Activated CD4-positive, alpha-beta memory T cell treated with anti-CD3 and anti-CD28 coated beads, Interleukin-2, amount 10 ng/mL, durations not matched to agents 7 days and 5 days (primary cell): ENCODE results near the gene UBLCP1. TPM values are rescaled to one million over a fixed set of nuclear protein-coding genes. Genes with fewer than 3 reads are reported as not detected.
A peak's percentile ranks its signal among the peaks of the same experiment; 100 is the strongest.
"Not testable (repeated sequence)": the region's sequence is repeated elsewhere in the genome, so short reads cannot be mapped to it uniquely, and the experiment has no call there.

ENCODE experiments used
- CTCF ChIA-PET: fragments of 350-600 bp; sonication (Branson Sonifier 250); formaldehyde crosslinking; loops from one replicate; lab custom pipeline; 2021; ENCODE audit warnings: antibody characterized with exemption, inconsistent platforms; lab: Charles Lee
- POLR2A ChIA-PET: fragments of 350-600 bp; sonication (Branson Sonifier 250); formaldehyde crosslinking; loops from one replicate; lab custom pipeline; 2021; ENCODE audit warnings: antibody characterized with exemption; lab: Charles Lee
- DNase-seq: peaks from one replicate; pipeline ENCODE4 v3.0.0-alpha.2; 2020
- H3K27ac Mint-ChIP-seq: one replicate; pipeline ENCODE4 v1.8.0; 2021; ENCODE audit warnings: mild to moderate bottlenecking, mixed read lengths
- H3K27me3 Mint-ChIP-seq: one replicate; pipeline ENCODE4 v1.8.0; 2021; ENCODE audit warnings: mixed read lengths
- H3K36me3 Mint-ChIP-seq: one replicate; pipeline ENCODE4 v1.8.0; 2021; ENCODE audit warnings: low read depth, mixed read lengths
- H3K4me1 Mint-ChIP-seq: one replicate; pipeline ENCODE4 v1.8.0; 2021; ENCODE audit warnings: mixed read lengths
- H3K4me3 Mint-ChIP-seq: one replicate; pipeline ENCODE4 v1.8.0; 2021; ENCODE audit warnings: mild to moderate bottlenecking, mixed read lengths
- H3K9me3 Mint-ChIP-seq: one replicate; pipeline ENCODE4 v1.8.0; 2021; ENCODE audit warnings: mixed read lengths
- total RNA-seq, 2 experiments: library from RNA; stranded (reverse); gene quantifications; one replicate each; pipeline ENCODE4 v1.2.3, GENCODE V29; 2021

UBLCP1 gene
- total RNA-seq, 2 experiments from 2014 or later: 27.8 to 31.0 TPM

DNA sequence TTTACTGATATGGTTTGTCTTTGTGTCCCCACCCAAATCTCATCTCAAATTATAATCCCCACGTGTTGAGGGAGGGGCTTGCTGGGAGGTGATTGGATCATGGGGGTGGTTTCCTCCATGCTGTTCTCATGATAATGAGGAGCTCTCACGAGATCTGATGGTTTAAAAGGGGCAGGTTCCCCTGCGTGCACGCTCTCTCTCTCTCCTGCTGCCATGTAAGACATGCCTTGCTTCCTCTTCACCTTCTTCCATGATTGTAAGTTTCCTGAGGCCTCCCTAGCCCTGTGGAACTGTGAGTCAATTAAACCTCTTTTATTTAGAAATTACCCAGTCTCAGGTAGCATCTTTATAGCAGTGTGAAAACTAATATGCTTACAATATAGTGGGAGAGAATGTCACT is 2.9 kb upstream of the UBLCP1 start:
- H3K27me3 Mint-ChIP-seq, H3K9me3 Mint-ChIP-seq, H3K4me3 Mint-ChIP-seq, H3K27ac Mint-ChIP-seq, POLR2A ChIA-PET, DNase-seq: not testable (repeated sequence)
- CTCF ChIA-PET: interaction anchor here (1.4 kb wide), 1 partner anchor 103 kb away, joined by 3 read pairs; no protein-coding TSS in a partner anchor
- Mint-ChIP-seq H3K4me1 (peaks cover 29% of the 10 kb centered on the region), H3K36me3 (peaks cover 19% of the 10 kb centered on the region)

DNA sequence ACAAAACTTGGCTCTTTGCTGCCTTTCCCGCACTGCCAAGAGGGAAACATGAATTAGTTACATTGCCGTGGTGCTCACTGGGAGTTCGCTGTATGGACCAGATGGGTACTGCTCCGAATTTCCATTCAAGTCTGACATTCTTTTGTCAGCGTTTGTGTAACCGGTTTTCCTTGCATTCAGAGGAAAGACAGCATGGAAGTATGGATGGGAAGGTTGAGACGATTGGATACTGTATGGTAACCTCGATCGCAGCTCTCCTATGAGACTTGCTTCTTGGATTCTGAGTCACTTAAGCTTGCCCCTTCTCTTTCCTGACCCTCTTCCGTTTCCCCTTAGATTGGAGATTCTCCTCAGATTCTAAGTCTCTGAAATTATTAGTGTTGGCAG is 625 bp upstream of the UBLCP1 start:
- H3K9me3 Mint-ChIP-seq: peaks cover 20% of the 10 kb centered on the region
- peaks cover 29% of the 10 kb centered on the region for H3K4me1 Mint-ChIP-seq
- H3K36me3 Mint-ChIP-seq: peaks cover 42% of the 10 kb centered on the region
- CTCF ChIA-PET: interaction anchor here (1.1 to 1.2 kb wide), 3 partner anchors 18 to 105 kb away, joined by 3 to 5 read pairs (median 3); no protein-coding TSS in a partner anchor
- POLR2A ChIA-PET: interaction anchor here (0.5 to 2.0 kb wide), 4 partner anchors 11 to 746 kb away, joined by 3 to 24 read pairs (median 4); partner anchors contain the start of gene TTC1
- H3K4me3 Mint-ChIP-seq: peak overlapping the region; percentile 86
- no peak for DNase-seq
- H3K27ac Mint-ChIP-seq: peak overlapping the region; percentile 95
- H3K27me3 Mint-ChIP-seq: no peaks in the 10 kb centered on the region

GRCh38 chr5:159263569-159263905 is 447 bp downstream of the UBLCP1 start:
- H3K4me1 Mint-ChIP-seq: peaks cover 32% of the 10 kb centered on the region
- H3K36me3 Mint-ChIP-seq: peaks cover 50% of the 10 kb centered on the region
- POLR2A ChIA-PET: interaction anchor here (1.0 to 1.9 kb wide), 5 partner anchors 56 to 107 kb away, joined by 3 to 20 read pairs (median 4); no protein-coding TSS in a partner anchor
- H3K4me3 Mint-ChIP-seq: peak overlapping the region; percentile 86
- H3K9me3 Mint-ChIP-seq: peaks cover 24% of the 10 kb centered on the region
- CTCF ChIA-PET: interaction anchor here (0.8 to 1.9 kb wide), 4 partner anchors 10 to 107 kb away, joined by 3 to 9 read pairs (median 4); no protein-coding TSS in a partner anchor
- H3K27me3 Mint-ChIP-seq: no peaks in the 10 kb centered on the region
- no peak for DNase-seq
- H3K27ac Mint-ChIP-seq: peak overlapping the region; percentile 95

DNA sequence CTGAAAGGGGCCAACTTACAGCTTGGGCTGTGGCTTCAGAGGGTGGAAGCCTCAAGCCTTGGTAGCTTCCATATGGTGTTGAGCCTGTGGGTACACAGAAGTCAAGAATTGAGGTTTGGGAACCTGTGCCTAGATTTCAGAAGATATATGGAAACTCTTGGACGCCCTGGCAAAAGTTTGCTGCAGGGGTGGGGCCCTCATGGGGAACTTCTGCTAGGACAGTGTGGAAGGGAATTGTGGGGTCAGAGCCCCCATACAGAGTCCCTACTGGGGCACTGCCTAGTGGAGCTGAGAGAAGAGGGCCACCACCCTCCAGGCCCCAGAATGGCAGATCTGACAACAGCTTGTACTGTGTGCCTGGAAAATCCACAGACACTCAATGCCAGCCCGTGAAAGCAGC is 3.7 kb downstream of the UBLCP1 start:
- peaks cover 69% of the 10 kb centered on the region for H3K36me3 Mint-ChIP-seq
- H3K27ac Mint-ChIP-seq, CTCF ChIA-PET, DNase-seq, H3K27me3 Mint-ChIP-seq, POLR2A ChIA-PET, H3K4me3 Mint-ChIP-seq: not testable (repeated sequence)
- peaks cover 42% of the 10 kb centered on the region for H3K4me1 Mint-ChIP-seq
- H3K9me3 Mint-ChIP-seq: peaks cover 24% of the 10 kb centered on the region

DNA sequence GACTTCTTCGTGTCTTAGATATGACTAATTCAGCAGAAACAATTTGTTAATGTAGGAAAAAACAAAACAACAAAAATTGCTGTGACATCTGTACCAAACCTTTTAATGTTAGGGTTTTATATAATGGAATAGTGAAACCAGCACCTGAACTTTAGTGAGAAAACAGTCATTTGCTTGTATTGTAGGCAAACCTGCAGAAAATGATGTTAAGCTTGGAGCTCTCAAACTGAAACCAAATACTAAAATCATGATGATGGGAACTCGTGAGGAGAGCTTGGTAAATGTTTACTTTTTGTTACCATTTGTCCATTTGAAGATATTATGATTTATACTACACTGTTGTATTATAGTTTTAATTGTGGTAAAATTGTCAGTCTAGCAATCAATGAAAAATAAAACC is 6.6 kb downstream of the UBLCP1 start:
- Mint-ChIP-seq H3K27me3 (no peaks in the 10 kb centered on the region), H3K4me1 (peaks cover 22% of the 10 kb centered on the region), H3K9me3 (peaks cover 24% of the 10 kb centered on the region), H3K36me3 (peaks cover 66% of the 10 kb centered on the region), H3K4me3 (no peak overlapping the region), H3K27ac (no peak overlapping the region)
- CTCF ChIA-PET: no interaction called here
- POLR2A ChIA-PET: no interaction called here
- DNase-seq: no peak

GRCh38 chr5:159273923-159274322 is 10.8 kb downstream of the UBLCP1 start:
- no peak overlapping the region for H3K27ac Mint-ChIP-seq
- ChIA-PET POLR2A (interaction anchor here (1.1 kb wide), 2 partner anchors 11 to 13 kb away, joined by 3 read pairs; no protein-coding TSS in a partner anchor), CTCF (interaction anchor here (0.7 to 2.0 kb wide), 7 partner anchors 10 to 713 kb away, joined by 3 to 6 read pairs (median 4); no protein-coding TSS in a partner anchor)
- H3K36me3 Mint-ChIP-seq: peaks cover 57% of the 10 kb centered on the region
- H3K4me1 Mint-ChIP-seq: peaks cover 23% of the 10 kb centered on the region
- no peak for DNase-seq
- no peak overlapping the region for H3K4me3 Mint-ChIP-seq
- no peaks in the 10 kb centered on the region for H3K27me3 Mint-ChIP-seq
- H3K9me3 Mint-ChIP-seq: no peaks in the 10 kb centered on the region

DNA sequence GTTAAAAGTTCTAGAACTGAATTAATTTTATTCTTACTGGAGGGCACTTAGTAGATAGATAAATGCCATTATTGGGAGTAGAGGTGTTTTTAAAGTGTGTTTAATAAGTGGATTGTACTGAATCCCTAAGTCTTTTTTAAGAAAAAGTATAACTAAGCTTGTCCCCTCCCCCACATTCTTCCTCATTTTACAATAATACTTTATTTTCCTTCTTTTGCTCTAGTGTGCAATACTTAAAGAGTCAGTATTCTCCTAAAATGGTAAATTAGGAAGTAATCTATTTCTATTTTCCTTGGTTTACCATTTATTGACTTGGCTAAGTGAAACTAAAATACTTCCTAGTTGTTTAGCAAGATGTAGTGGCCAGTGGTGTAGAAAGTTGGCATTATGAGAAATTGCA is 11.6 kb downstream of the UBLCP1 start:
- peaks cover 58% of the 10 kb centered on the region for H3K36me3 Mint-ChIP-seq
- H3K27me3 Mint-ChIP-seq: no peaks in the 10 kb centered on the region
- peaks cover 16% of the 10 kb centered on the region for H3K4me1 Mint-ChIP-seq
- ChIA-PET POLR2A (interaction anchor here (1.1 kb wide), 1 partner anchor 12 kb away, joined by 3 read pairs; no protein-coding TSS in a partner anchor), CTCF (interaction anchor here (1.6 to 2.0 kb wide), 2 partner anchors 11 to 712 kb away, joined by 4 to 5 read pairs; no protein-coding TSS in a partner anchor)
- H3K27ac Mint-ChIP-seq: no peak overlapping the region
- no peak for DNase-seq
- H3K4me3 Mint-ChIP-seq: no peak overlapping the region
- H3K9me3 Mint-ChIP-seq: no peaks in the 10 kb centered on the region

- H3K4me3 Mint-ChIP-seq: no peak overlapping the region
- H3K27ac Mint-ChIP-seq: no peak overlapping the region
- H3K4me1 Mint-ChIP-seq: no peaks in the 10 kb centered on the region
- no peak for DNase-seq
- ChIA-PET POLR2A (interaction anchor here (0.7 to 1.4 kb wide), 3 partner anchors 12 to 723 kb away, joined by 3 to 4 read pairs (median 3); partner anchors contain the start of gene TTC1), CTCF (interaction anchor here (0.6 to 4.5 kb wide), 15 partner anchors 13 to 1058 kb away, joined by 3 to 29 read pairs (median 4); no protein-coding TSS in a partner anchor)
- H3K9me3 Mint-ChIP-seq: no peaks in the 10 kb centered on the region
- no peaks in the 10 kb centered on the region for H3K27me3 Mint-ChIP-seq
- peaks cover 11% of the 10 kb centered on the region for H3K36me3 Mint-ChIP-seq
Observed at GRCh38 chr5:159286420-159287035, 23.4 kb downstream of the UBLCP1 start.

- no peak for DNase-seq
- no peaks in the 10 kb centered on the region for H3K4me1 Mint-ChIP-seq
- H3K27ac Mint-ChIP-seq: no peak overlapping the region
- ChIA-PET POLR2A (no interaction called here), CTCF (interaction anchor here (0.9 kb wide), 1 partner anchor 134 kb away, joined by 3 read pairs; no protein-coding TSS in a partner anchor)
- H3K27me3 Mint-ChIP-seq: no peaks in the 10 kb centered on the region
- no peak overlapping the region for H3K4me3 Mint-ChIP-seq
- H3K9me3 Mint-ChIP-seq: no peaks in the 10 kb centered on the region
- no peaks in the 10 kb centered on the region for H3K36me3 Mint-ChIP-seq
Observed at GRCh38 chr5:159290741-159291140, 27.7 kb downstream of the UBLCP1 start.

- no peaks in the 10 kb centered on the region for H3K4me1 Mint-ChIP-seq
- peaks cover 6% of the 10 kb centered on the region for H3K27me3 Mint-ChIP-seq
- ChIA-PET CTCF (interaction anchor here (0.7 to 0.8 kb wide), 2 partner anchors 23 to 1219 kb away, joined by 3 read pairs; no protein-coding TSS in a partner anchor), POLR2A (no interaction called here)
- H3K9me3 Mint-ChIP-seq: peaks cover 14% of the 10 kb centered on the region
- DNase-seq: no peak
- H3K27ac Mint-ChIP-seq: no peak overlapping the region
- peaks cover 7% of the 10 kb centered on the region for H3K36me3 Mint-ChIP-seq
- H3K4me3 Mint-ChIP-seq: no peak overlapping the region
Observed at GRCh38 chr5:159294921-159295320, 31.8 kb downstream of the UBLCP1 start.

DNA sequence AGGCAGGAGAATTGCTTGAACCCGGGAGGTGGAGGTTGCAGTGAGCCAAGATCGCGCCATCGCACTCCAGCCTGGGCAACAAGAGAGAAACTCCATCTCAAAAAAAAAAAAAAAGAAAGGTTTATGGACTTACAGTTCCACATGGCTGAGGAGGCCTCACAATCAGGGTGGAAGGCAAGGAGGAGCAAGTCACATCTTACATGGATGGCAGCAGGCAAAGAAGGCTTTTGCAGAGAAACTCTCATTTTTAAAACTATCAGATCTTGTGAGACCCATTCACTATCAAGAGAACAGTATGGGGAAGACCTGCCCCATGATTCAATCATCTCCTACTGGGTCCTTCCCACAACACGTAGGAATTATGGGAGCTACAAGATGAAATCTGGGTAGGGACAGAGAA is 34.2 kb downstream of the UBLCP1 start:
- POLR2A ChIA-PET, H3K27ac Mint-ChIP-seq, H3K4me3 Mint-ChIP-seq, CTCF ChIA-PET, H3K4me1 Mint-ChIP-seq, DNase-seq: not testable (repeated sequence)
- Mint-ChIP-seq H3K27me3 (peaks cover 15% of the 10 kb centered on the region), H3K36me3 (peaks cover 11% of the 10 kb centered on the region), H3K9me3 (peaks cover 23% of the 10 kb centered on the region)

DNA sequence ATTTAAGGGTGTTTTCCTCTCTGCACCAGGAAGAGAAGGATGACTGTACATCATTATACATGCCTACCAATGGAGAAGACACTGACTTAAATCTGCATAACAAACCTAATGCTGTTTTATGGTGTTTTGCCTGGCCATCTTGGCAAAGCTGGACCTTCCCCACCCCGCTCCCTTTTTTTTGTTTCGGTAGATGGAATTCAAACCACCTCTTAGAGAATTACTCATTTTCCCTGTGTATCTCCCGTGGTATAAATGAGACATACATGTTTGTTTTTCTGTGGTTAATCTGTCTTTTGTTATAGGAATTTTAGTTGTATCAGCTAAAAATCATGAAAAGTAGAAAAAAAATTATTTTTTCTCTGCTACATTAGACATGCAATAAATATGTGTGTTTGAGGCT is 38.4 kb downstream of the UBLCP1 start:
- Mint-ChIP-seq H3K4me1 (no peaks in the 10 kb centered on the region), H3K36me3 (peaks cover 11% of the 10 kb centered on the region), H3K27me3 (peaks cover 39% of the 10 kb centered on the region), H3K9me3 (peaks cover 32% of the 10 kb centered on the region), H3K4me3 (no peak overlapping the region), H3K27ac (no peak overlapping the region)
- DNase-seq: no peak
- ChIA-PET POLR2A (no interaction called here), CTCF (interaction anchor here (1.0 kb wide), 1 partner anchor 9 kb away, joined by 3 read pairs; no protein-coding TSS in a partner anchor)
